ELR (cell line): ENCODE results near the gene CLIC3.
"Not testable (repeated sequence)": the region's sequence is repeated elsewhere in the genome, so short reads cannot be mapped to it uniquely, and the experiment has no call there.

ENCODE experiments used
- DNase-seq: peaks from one replicate; pipeline ENCODE4 v3.0.0-alpha.2; 2015; ENCODE audit warnings: low read depth

The CLIC3 gene

DNA sequence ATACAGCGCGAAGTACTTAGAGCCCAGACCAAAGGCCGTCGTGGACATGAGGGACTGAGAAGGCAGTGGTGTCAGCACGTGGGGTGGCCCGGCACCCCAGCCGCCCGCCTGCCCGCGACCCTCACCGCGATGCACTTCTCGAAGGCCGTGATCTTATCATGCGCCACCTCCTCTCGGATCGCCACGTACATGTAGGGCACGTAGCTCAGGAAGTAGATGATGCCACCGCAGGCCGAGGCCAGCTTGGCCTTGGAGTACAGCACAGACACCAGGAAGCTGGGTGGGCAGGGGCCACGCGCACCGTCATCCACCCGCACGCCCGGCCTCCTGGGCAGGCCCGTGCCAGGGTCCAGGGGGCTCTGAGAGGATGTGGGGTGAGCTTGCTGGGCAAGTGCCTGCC, 20.7 kb upstream of the CLIC3 start:
- no peak for DNase-seq

DNA sequence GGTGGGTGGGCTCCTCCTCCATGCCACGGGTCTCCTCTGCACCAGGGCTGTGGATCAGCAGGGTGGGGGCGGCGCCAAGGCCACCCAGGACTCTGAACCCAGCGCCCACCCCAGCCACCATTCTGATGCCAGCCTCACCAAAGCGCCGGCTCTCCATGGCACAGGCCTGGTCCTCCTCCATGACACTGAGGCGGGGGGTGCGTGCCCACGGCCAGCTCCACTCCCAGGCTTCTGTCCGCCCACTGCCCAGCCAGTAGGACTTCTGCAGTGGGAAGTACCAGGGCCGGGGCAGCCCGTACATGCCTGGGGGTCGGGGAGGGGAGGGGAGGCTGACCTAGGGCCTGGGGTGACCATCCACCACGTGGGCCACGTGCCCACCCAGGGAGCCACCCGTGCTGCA, 20.1 kb upstream of the CLIC3 start:
- no peak for DNase-seq

- no peak for DNase-seq
These were observed 19.6 kb upstream of the CLIC3 start for GRCh38 chr9:137015976-137016375.

GRCh38 chr9:137015540-137015930, 19.2 kb upstream of the CLIC3 start:
- DNase-seq, result no peak

GRCh38 chr9:137014776-137015539, 18.6 kb upstream of the CLIC3 start:
- no peak for DNase-seq

DNA sequence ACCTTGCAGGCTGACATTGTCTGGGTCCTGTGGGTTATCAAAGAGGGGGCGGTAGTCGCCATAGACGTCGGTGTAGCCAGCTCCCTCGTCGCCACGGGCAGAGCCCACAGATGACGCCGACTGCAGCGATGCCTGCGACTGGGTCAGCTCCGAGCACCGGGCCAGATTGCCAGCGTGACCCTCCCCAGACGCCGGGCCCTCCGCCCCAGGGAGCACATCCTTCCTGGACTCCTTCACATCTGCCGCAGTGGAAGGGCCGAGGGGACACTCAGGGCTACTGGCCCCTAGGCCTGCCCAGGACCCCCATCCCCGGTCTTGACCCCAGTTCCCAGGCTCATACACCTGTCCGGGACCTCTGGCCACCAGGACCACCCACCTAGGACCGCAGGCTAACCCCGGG, 17.8 kb upstream of the CLIC3 start:
- no peak for DNase-seq

DNA sequence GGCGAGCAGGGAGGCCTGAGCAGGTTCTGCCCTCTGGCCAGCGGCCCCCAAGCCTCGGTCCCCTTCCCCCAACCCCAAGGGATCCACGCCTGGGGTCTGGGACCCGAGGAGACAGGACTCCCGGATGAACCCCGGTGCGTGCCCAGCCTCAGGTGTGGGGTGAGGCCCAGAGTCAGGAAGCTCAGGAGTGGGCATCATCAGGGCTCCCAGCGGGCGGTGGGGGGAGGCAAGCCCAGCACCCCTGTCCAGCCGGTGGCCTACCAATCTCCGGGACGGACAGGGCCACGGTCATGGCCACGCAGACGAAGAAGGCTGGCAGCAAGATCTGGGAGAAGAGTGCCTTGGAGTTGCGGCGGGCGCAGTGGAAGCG, 17.2 kb upstream of the CLIC3 start:
- DNase-seq, result no peak

DNA sequence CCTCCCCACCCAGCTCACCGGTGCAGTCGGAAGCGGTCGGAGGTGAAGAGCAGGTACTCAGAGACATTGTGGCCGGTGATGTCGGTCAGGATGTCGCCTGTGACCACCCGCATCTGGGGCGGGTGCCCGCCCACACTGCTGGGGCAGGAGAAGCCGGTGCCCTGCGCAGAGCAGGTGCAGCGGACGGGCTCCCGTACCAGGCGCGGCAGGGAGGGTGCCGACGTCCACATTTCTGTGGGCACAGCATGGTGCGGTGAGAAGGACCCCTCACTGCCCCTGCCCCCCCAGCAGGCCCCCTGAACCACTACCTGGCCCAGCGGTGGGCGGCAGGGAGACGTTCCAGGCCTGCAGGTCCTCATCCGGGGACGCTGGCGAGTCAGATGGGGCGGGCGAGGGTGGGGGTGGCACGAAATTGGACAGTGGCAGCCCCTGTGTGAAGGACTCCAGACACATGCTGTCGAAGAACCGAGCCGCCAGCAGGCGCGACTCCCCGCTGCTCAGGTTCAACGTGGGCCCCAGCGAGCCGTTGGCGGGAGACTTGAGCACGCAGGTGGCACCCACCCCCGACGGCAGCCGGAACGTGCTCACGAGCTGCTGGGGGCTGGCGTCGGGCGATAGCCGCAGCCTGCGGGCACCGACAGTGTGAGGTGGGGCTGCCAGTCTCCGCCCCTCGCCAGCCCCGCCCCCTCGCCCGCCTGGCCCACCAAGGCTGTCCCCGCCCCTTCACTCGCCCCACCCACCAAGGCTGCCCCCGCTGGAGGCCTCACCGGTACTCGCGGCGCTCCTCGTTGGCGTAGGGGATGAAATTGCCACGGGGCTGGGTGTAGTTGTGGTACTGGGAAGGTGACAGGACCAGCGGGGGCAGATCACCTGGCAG, 16.6 kb upstream of the CLIC3 start:
- no peak for DNase-seq

DNA sequence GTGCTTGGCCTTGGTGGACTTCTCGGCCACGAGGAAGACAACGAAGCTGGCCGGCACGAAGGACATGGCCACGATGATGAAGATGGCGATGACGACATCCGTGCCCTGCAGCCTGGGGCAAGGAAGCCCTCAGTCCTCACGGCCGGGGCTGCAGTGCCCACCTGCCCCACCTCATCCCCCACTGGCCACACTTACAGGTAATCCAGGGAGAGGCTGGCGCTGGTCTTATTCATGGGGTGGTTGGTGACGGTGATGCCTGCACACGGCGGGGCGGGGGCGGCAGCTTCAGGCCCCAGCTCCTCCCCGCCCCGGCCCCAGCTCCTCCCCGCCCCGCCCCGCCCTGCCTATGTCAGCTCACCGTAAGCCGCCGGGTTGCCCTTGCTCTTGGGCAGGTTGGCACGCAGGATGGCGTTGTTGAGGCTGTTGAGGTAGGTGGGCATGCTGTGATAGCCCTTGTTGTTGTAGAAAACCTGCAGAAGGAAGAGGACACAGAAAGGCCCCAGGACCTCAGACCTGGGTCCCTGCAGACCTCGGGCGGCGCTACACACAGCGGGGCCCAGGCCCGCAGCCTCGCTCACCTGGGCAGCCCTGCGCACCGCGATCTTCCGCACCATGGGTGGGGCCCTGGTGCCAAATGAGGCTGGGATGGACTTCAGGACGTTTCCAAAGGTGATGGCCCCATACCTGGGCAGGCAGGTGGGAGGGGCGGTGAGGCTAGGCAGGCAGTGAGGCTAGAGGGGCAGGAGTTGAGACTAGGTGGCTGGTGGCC, 15.7 kb upstream of the CLIC3 start:
- DNase-seq, result no peak

DNA sequence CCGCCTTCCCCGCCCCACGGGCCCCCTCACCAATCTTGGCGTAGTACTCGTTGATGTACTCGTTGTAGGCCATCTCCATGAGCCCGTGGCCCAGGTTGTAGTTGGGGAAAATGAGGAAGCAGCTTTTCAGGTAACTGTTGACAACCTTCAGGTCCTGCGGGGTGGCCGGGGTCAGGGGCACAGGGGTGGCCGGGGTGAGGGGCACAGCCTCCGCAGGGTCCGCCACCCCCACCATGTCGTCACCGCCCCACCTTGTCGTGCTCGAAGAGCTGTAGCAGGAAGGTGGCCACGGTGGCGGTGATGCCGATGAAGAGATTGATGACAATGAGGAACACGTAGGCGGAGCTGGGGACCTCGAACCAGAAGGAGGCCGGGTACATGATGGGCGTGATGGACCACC, 14.8 kb upstream of the CLIC3 start:
- no peak for DNase-seq

DNA sequence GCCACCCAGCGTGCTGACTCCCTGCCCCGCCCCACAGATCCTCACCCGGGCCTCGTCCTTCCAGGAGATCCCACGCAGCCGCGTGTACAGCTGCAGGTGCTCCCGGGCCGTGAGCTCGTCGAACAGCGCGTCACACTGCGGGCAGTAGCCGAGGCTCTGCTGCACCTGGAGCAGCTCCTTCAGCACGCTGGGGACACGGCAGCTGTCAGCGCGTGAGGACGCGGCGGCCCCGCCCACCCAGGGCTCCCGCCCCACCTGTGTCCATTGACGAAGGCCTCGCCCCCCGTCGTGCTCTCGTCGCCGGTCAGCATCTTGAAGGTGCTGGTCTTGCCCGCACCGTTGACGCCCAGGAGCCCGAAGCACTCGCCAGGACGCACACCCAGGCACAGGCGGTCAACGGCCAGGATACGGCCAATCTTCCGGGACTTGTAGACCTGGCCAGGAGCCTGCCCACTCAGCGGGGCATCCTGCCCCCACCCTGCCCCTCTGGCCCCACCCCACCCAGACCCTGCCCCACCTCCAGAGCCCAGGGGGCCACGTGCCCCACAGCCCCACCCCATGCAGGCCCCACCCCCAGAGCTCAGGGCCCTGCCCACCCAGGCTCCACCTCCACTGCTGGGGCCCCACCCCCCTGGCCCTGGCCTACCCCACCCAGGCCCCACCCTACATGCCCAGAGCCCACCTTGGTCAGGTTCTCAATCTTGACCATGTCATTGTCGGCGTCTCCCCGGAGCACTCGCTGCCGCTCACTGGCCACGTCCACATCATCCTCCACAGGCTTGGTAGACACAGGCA, 13.8 kb upstream of the CLIC3 start:
- DNase-seq, result no peak

DNA sequence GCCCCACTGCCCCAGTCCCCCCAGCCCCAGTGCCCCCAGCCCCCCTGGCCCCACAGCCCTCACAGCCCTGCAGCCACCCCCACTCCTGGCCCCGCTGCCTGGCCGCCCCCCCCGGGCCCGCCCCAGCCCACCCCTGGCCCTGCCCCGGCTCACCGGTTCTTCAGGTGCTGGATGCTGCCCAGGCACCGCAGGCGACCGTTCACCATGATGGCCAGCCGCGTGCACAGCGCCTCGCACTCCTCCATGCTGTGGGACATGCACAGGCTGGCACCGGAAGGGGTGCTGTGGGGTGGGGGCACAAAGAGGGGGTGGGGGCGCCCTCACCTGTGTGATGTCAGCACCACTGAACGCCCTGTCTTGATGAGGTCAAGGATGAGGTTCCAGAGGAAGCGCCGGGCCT, 12.8 kb upstream of the CLIC3 start:
- no peak for DNase-seq

DNA sequence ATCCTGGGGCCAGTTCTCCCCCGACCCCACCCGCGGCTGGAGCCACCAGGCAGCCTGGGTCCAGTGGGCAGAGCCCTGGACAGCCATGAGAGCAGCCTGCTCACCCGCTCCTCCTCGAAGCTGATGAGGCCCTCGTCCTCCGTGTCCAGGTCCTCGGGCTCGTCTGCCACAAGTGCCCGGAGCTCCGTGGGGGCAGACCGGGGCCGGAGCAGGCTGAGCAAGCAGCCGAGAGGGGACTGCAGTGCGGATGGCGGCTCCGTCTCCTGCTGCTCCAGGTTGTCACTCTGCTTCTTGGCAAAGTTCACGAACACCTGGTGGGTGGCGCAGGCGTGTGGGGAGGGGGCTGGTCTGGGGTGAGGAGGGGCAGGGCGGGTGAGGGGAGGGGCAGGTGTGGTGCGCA, 11.9 kb upstream of the CLIC3 start:
- no peak for DNase-seq

DNA sequence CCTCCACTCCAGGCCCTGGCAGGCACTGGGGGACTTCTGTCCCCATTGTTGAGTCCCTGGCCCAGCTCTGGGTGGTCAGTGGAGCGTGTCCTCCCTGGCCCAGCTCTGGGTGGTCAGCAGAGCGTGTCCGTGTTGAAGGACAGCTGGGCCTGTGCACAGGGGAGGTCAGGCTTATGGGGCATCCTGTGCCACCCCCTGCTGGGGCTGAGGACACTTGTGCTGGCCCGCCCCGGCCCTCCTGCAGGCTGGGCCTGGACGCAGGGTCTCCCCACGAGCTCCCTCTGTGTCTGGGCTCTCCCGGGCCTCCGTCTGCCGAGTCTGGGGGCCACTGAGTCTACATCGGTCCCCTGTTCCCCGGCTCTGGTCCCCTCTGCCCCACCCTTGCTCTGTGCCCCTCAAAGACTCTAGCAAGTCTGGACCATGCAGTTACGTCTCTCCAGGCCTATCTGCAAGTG, 11.5 kb upstream of the CLIC3 start:
- no peak for DNase-seq

DNA sequence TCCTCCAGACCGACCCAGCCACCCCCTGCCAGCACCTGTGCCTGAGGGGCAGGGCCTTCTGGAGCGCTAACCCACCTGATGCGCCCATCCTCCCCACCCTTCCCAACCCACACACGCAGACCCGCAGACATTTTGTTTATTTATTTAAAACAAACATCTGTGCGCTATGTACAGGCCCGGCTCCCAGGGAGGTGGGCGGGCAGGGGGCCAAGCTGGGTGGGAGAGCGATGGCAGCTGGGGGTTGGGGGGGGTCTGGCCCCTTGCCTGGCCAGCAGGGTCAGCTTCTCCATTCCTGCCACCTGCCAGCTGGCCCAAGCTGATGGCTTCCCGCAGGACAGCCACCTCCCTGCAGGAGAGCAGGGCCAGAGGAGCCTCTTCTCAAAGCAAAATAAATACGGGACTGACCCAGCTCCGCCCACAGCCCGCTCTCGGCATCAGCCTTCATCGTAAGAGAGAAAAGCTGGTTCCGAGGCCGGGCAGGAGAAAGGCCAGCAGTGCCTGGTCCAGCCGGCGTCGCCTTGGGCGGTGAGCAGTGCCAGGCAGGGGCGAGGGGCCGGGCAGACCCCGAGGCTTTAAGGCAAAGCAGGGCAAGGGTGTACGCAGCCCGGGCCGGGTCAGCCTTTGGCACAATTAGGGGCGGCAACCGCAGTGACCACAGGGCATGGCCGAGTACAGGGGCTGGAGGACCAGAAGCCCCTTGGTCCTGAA, 10.9 kb upstream of the CLIC3 start:
- DNase-seq, result no peak

DNA sequence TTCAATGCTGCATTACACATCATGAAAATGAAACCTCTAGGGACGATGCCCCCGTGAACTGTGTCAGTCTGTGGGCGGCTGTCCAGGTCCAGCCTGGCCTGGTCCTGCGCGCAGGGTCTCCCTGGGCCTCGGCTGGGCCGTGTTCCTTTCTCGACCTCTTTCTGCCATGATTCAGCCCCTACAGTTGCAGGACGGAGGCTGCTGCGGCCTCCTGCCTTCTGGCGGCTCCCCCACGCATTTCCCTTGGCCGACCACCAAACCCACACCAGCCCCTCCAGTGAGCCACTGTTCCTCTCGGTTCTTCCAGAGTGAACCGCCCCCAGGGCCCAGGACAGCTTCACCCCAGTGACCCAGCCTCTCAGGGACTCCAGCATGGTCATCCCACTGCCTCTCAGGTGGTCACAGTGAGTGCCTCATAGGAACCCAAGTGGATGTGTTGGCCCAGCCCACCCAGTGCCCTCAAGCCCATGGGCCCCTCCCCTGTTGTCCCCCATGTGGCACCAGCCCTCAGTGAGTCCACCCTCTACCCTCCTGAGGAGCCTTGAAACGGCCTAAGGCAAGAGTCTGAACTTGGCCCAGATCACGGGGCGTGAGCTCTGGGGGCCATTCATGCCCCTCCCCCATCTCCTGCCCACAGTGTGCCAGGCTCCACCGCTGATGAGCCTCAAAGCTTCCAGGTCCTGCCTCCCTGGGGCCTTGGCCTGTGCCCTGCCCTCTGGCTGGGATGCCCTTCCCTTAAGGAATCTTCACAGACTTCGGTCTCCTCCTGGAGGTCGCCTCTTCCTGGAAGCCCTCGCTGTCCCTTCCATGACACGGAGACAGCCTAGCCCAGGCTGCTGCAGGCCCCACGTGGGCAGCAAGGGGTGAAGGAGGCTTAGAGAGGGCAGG, 10.0 kb upstream of the CLIC3 start:
- DNase-seq, result no peak

DNA sequence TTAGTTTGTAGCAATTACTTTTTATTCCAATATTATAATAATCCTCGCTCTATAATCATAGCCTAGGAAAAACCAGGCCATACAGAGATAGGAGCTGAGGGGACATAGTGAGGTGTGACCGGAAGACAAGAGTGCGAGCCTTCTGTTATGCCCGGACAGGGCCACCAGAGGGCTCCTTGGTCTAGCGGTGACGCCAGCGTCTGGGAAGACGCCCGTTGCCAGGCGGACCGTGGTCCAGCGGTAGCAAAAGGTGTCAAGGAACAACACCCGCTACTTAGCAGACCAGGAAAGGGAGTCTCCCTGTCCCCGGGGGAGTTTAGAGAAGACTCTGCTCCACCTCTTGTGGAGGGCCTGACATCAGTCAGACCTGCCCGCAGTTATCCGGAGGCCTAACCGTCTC, 7.9 kb upstream of the CLIC3 start:
- not testable (repeated sequence) for DNase-seq

DNA sequence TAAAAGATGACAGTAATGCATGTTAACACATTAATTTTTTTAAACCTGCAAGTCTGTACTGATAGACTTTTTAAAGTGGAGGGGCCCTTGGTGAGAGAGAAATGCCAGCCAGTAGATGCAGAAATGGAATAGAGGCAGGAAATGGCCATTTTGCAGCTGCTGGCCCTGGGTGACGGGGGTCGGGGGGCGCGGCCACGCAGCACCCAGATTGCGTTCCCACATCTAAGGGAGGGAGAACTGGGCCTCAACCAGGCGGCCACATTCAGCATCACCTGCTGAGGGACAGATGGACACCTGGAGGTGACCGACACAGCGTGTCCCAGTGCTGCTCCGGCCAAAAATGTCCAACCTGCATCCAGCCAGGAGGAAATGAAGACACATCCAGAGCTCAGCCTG, 6.3 kb upstream of the CLIC3 start:
- DNase-seq, result no peak

DNA sequence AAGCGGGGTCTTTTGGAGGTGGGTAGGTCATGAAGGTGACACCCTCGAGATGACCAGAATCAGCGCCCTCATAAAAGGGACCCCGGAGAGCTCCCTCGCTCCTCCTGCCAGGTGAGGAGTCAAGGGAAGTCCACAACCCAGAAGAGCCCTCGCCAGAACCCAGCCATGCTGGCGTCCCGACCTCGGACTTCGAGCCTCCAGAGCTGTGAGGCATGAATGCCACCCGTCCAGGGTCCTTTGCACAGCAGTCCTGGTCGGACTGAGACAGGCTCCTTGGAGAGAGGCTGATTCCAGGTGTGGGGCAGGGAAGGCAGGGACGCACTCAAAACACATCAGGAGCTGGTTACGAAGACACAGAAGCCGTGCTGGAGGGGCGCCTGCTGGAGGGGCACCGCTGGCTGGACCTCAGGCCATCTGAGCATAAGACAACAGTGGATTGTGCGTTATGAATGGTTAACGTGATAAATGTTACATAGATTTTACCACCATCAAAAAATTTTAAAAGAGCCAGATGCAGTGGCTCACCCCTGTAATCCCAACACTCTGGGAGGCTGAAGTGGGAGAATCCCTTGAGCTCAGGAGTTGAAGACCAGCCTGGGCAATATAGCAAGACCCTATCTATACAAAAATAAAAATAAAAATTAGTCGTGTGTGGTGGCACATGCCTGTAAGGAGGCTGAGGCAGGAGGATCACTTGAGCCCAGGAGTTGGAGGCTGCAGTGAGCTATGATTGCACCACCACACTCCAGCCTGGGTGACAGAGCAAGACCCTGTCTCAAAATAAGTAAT, 5.7 kb upstream of the CLIC3 start:
- no peak for DNase-seq
